Head of caudate nucleus (tissue), 42 donors: ENCODE results near the gene CDC14B.
"Not testable (repeated sequence)": the region's sequence is repeated elsewhere in the genome, so short reads cannot be mapped to it uniquely, and the experiment has no call there.

Source experiments
- DNase-seq, 42 donors: peaks; one replicate each; pipeline versions ENCODE4 v3.0.0 to v3.0.0-alpha.2; 2020 to 2021; ENCODE audit warnings: mixed read lengths in 7 of 42
- intact Hi-C: fragments of 100-400 bp; cut with DNase I; formaldehyde crosslinking; loops from one replicate; pipeline ENCODE4 v1.15.0; 2022

The CDC14B gene

GRCh38 chr9:96619491-96620180 lies at the start of gene CDC14B:
CDC14B (minus strand) TSS chr9:96619843; CDS start chr9:96619378, 465 bp downstream.
- intact Hi-C loops, result loop anchor here (2.0 to 10.0 kb wide), 4 partner anchors 52 to 185 kb away; partner anchors contain the start of gene HABP4
- DNase-seq, result peak; percentile 87 to 96 (median 94)

- intact Hi-C loops, result no loop called here
- DNase-seq, result peak in 1 of 42 donors; percentile 24
Measured at GRCh38 chr9:96668868-96669534, 49.4 kb upstream of the CDC14B start.

- intact Hi-C loops, result no loop called here
- DNase-seq, result peak in 1 of 42 donors; percentile 14
Measured at GRCh38 chr9:96667363-96667728, 47.7 kb upstream of the CDC14B start.

- DNase-seq, result peak in 13 of 42 donors; percentile 13 to 66 (median 38)
- intact Hi-C loops, result not testable (repeated sequence)
Measured at GRCh38 chr9:96666653-96667362, 47.2 kb upstream of the CDC14B start.

- intact Hi-C loops, result no loop called here
Measured at GRCh38 chr9:96665789-96666188, 46.1 kb upstream of the CDC14B start.

GRCh38 chr9:96663506-96664120 lies 44.0 kb upstream of the CDC14B start:
- intact Hi-C loops, result no loop called here
- DNase-seq, result peak in 1 of 42 donors; percentile 14

More at GRCh38 chr9:96665789-96666188, 46.1 kb upstream of the CDC14B start:
- DNase-seq, result no peak

- no peak for DNase-seq
- intact Hi-C loops, result no loop called here
Measured at GRCh38 chr9:96661711-96662110, 42.1 kb upstream of the CDC14B start.

- intact Hi-C loops, result no loop called here
- no peak for DNase-seq
Measured at GRCh38 chr9:96660692-96661248, 41.1 kb upstream of the CDC14B start.

GRCh38 chr9:96655198-96655851 lies 35.7 kb upstream of the CDC14B start, which contains the start of gene PRXL2C:
PRXL2C (minus strand) TSS chr9:96655317; CDS start chr9:96655281, 36 bp downstream.
- intact Hi-C loops, result loop anchor here (10.0 kb wide), 2 partner anchors 211 to 241 kb away; partner anchors contain the start of gene ZNF367

GRCh38 chr9:96654450-96655197 lies 35.0 kb upstream of the CDC14B start:
- intact Hi-C loops, result loop anchor here (10.0 kb wide), 2 partner anchors 210 to 240 kb away; partner anchors contain the start of gene ZNF367
- DNase-seq, result peak; percentile 54 to 93 (median 77)

More at GRCh38 chr9:96655198-96655851, 35.7 kb upstream of the CDC14B start, which contains the start of gene PRXL2C:
- peak; percentile 38 to 87 (median 74) for DNase-seq

- DNase-seq, result no peak
- intact Hi-C loops, result loop anchor here (10.0 kb wide), 2 partner anchors 207 to 237 kb away; partner anchors contain the start of gene ZNF367
Measured at GRCh38 chr9:96651626-96652025, 32.0 kb upstream of the CDC14B start.

- no peak for DNase-seq
- intact Hi-C loops, result loop anchor here (10.0 kb wide), 2 partner anchors 205 to 235 kb away; partner anchors contain the start of gene ZNF367
Measured at GRCh38 chr9:96649620-96650324, 30.1 kb upstream of the CDC14B start.

- intact Hi-C loops, result no loop called here
Measured at GRCh38 chr9:96646081-96646991, 26.7 kb upstream of the CDC14B start.

GRCh38 chr9:96644137-96644536 lies 24.5 kb upstream of the CDC14B start:
- intact Hi-C loops, result no loop called here
- DNase-seq, result no peak

More at GRCh38 chr9:96646081-96646991, 26.7 kb upstream of the CDC14B start:
- no peak for DNase-seq

- DNase-seq, result no peak
- intact Hi-C loops, result no loop called here
Measured at GRCh38 chr9:96641514-96641913, 21.9 kb upstream of the CDC14B start.
